Endothelial cell of umbilical vein (primary cell): ENCODE data around the gene MAP2K4. TPM values are rescaled to one million over a fixed set of nuclear protein-coding genes. Genes with fewer than 3 reads are reported as not detected.

Experiments
- BruUV-seq: library from RNA; stranded (reverse); fragments of 400-500 nt; replicated peaks from 2 replicates; lab custom pipeline; 2021; lab: Mats Ljungman, UMichigan
- CTCF ChIA-PET: fragments of 300-600, 350-600 bp; sonication (Branson Sonifier 250); formaldehyde crosslinking; loops from one replicate; lab custom pipeline; 2021; ENCODE audit warnings: antibody characterized with exemption, inconsistent platforms; lab: Charles Lee
- POLR2A ChIA-PET: fragments of 300-600, 350-600 bp; sonication (Branson Sonifier 250); formaldehyde crosslinking; loops from one replicate; lab custom pipeline; 2021; ENCODE audit warnings: antibody characterized with exemption, inconsistent platforms; lab: Charles Lee
- DNase-seq: peaks from one replicate; pipeline ENCODE4 v3.0.0-alpha.2; 2011; ENCODE audit warnings: low read depth, low spot score
- FAIRE-seq: peaks from 2 replicates; lab custom pipeline; 2011; peaks lifted over from hg19 to GRCh38; lab: Jason Lieb, UNC
- H2AFZ ChIP-seq: 2 replicates; pipeline ENCODE4 v1.6.0; 2012; ENCODE audit warnings: low read depth, low read length, control low read depth, inconsistent platforms
- H3K27ac ChIP-seq: 2 replicates; pipeline ENCODE4 v1.5.1; 2011; ENCODE audit warnings: low read depth, mild to moderate bottlenecking, control low read depth, low read length, moderate library complexity; ENCODE audit not compliant: insufficient read depth
- H3K27me3 ChIP-seq, 2 experiments: 2 replicates each; pipeline versions ENCODE4 v1.6.0 to v1.6.1; 2011; ENCODE audit warnings: low read length in 2 of 2, mixed read lengths in 1 of 2; ENCODE audit not compliant: control insufficient read depth in 2 of 2, insufficient read depth in 2 of 2
- H3K36me3 ChIP-seq, 2 experiments: 2 replicates in 1 of 2; 3 replicates in 1 of 2; pipeline ENCODE4 v1.5.1; 2011; ENCODE audit warnings: low read length in 2 of 2, mild to moderate bottlenecking in 1 of 2, moderate library complexity in 1 of 2; ENCODE audit not compliant: control insufficient read depth in 2 of 2, insufficient read depth in 2 of 2; ENCODE audit errors: extremely low read depth in 1 of 2
- H3K4me1 ChIP-seq: 3 replicates; pipeline ENCODE4 v1.5.1; 2011; ENCODE audit warnings: mild to moderate bottlenecking, low read length; ENCODE audit not compliant: control insufficient read depth, insufficient read depth; ENCODE audit errors: extremely low read depth
- H3K4me2 ChIP-seq: 2 replicates; pipeline ENCODE4 v1.6.1; 2011; ENCODE audit warnings: low read length, control low read depth, mixed read lengths; ENCODE audit not compliant: insufficient read depth
- H3K4me3 ChIP-seq, 3 experiments: fragments of 200-600 bp in 1 of 3; sonication (generic), shearing (Covaris generic) in 1 of 3; replicated peaks in 1 of 3; 2 replicates each; pipeline ENCODE4 v1.5.1; 2011 to 2016; ENCODE audit warnings: control low read depth in 3 of 3, low read length in 3 of 3, mild to moderate bottlenecking in 2 of 3, inconsistent platforms in 1 of 3, low read depth in 1 of 3, moderate library complexity in 1 of 3; ENCODE audit not compliant: insufficient read depth in 1 of 3
- H3K79me2 ChIP-seq: 2 replicates; pipeline ENCODE4 v1.6.0; 2012; ENCODE audit warnings: low read length, inconsistent platforms; ENCODE audit not compliant: control insufficient read depth, insufficient read depth
- H3K9ac ChIP-seq: replicated peaks from 2 replicates; pipeline ENCODE3; 2011; ENCODE audit warnings: low read length, control low read depth; ENCODE audit not compliant: insufficient read depth; ENCODE audit errors: extremely low read depth
- H3K9me1 ChIP-seq: replicated peaks from 3 replicates; pipeline ENCODE4 v1.6.0; 2011; ENCODE audit warnings: mild to moderate bottlenecking, low read length; ENCODE audit not compliant: control insufficient read depth, insufficient read depth; ENCODE audit errors: extremely low read depth
- H3K9me3 ChIP-seq: replicated peaks from 2 replicates; pipeline ENCODE4 v1.5.1; 2012; ENCODE audit warnings: low read length, inconsistent platforms; ENCODE audit not compliant: control insufficient read depth, insufficient read depth
- H4K20me1 ChIP-seq: replicated peaks from 2 replicates; pipeline ENCODE3; 2011; ENCODE audit warnings: mild to moderate bottlenecking, low read length; ENCODE audit not compliant: control insufficient read depth, insufficient read depth; ENCODE audit errors: extremely low read depth
- CTCF ChIP-seq, 2 donors: IDR thresholded peaks; 1 replicate in 1 of 2; 2 replicates in 1 of 2; pipeline ENCODE4 v1.5.1; 2011; ENCODE audit warnings: low read length in 2 of 2, mild to moderate bottlenecking in 2 of 2, moderate library complexity in 2 of 2, control low read depth in 1 of 2, inconsistent platforms in 1 of 2, low read depth in 1 of 2; ENCODE audit not compliant: insufficient read depth in 1 of 2; ENCODE audit errors: extremely low read depth in 1 of 2
- EZH2 ChIP-seq: IDR thresholded peaks from 2 replicates; pipeline ENCODE4 v1.6.1; 2012; ENCODE audit warnings: borderline replicate concordance, low read depth, mild to moderate bottlenecking, moderate library complexity, low read length, inconsistent platforms; ENCODE audit not compliant: severe bottlenecking
- FOS ChIP-seq: IDR thresholded peaks from 2 replicates; pipeline ENCODE4 v1.6.1; 2011; ENCODE audit warnings: mild to moderate bottlenecking, low read length, moderate library complexity, borderline replicate concordance; ENCODE audit not compliant: insufficient read depth
- GATA2 ChIP-seq: IDR thresholded peaks from 2 replicates; pipeline ENCODE4 v1.7.0; 2011; ENCODE audit warnings: low read depth, mild to moderate bottlenecking, moderate library complexity, mixed read lengths, low read length; ENCODE audit not compliant: insufficient read length, insufficient read depth
- JUN ChIP-seq: IDR thresholded peaks from 2 replicates; pipeline ENCODE4 v1.6.1; 2011; ENCODE audit warnings: borderline replicate concordance, low read depth; ENCODE audit not compliant: insufficient read length, insufficient read depth
- MAX ChIP-seq: IDR thresholded peaks from 2 replicates; pipeline ENCODE4 v1.6.1; 2011; ENCODE audit not compliant: insufficient read depth, insufficient read length
- MYC ChIP-seq: IDR thresholded peaks from one replicate; pipeline ENCODE4 v1.6.1; 2011; ENCODE audit warnings: mild to moderate bottlenecking, low read depth, low read length
- POLR2A ChIP-seq: IDR thresholded peaks from 2 replicates; pipeline ENCODE4 v1.6.1; 2012; ENCODE audit warnings: low read depth, mild to moderate bottlenecking, control low read depth, low read length
- POLR2AphosphoS5 ChIP-seq: IDR thresholded peaks from 2 replicates; pipeline ENCODE4 v1.6.1; 2012; ENCODE audit warnings: low read depth, mild to moderate bottlenecking, control low read depth, low read length, moderate library complexity; ENCODE audit not compliant: insufficient read depth
- dilution Hi-C: fragments of 300-500 bp; cut with MboI; formaldehyde crosslinking; loops from one replicate; pipeline ENCODE4 v1.15.0; 2019; ENCODE audit warnings: low sequenced_read_pairs; ENCODE audit not compliant: extremely low pct_ligation_motif_present
- intact Hi-C: fragments of 100-400 bp; cut with micrococcal nuclease; formaldehyde crosslinking; loops from one replicate; pipeline ENCODE4 v1.10.0; 2022
- polyA plus RNA-seq, 4 experiments: library from polyadenylated mRNA; depleted of rRNA in 3 of 4; stranded (reverse) in 3 of 4; unstranded in 1 of 4; fragments of >200 nt; gene quantifications; 2 replicates each; pipeline versions ENCODE4 v1.2.1 to v1.2.3, GENCODE V29; 2011 to 2012; ENCODE audit warnings: missing spikeins in 1 of 4
- total RNA-seq: library from RNA; stranded (reverse); gene quantifications from 2 replicates; pipeline ENCODE4 v1.2.3, GENCODE V29; 2021

MAP2K4 gene
- total and polyA plus RNA-seq, 2 donors (not counting 3 experiments of a cell fraction or from before 2014, with no cell fraction given): 8.6 to 17.5 TPM

- Histone ChIP-seq H3K79me2 (no peaks in the 10 kb centered on the region), H3K27ac (no peak overlapping the region), H3K9me1 (no peaks in the 10 kb centered on the region), H3K4me1 (no peaks in the 10 kb centered on the region), H3K9ac (no peak overlapping the region), H3K9me3 (no peaks in the 10 kb centered on the region), H3K4me3 (no peak overlapping the region), H2AFZ (no peak overlapping the region), H4K20me1 (no peaks in the 10 kb centered on the region), H3K27me3 (no peaks in the 10 kb centered on the region), H3K36me3 (no peaks in the 10 kb centered on the region), H3K4me2 (no peak overlapping the region)
- intact Hi-C loops: no loop called here
- DNase-seq (no peak), FAIRE-seq (no peak)
- no peak for TF ChIP-seq MAX
- TF ChIP-seq EZH2: no peak
- no peak for TF ChIP-seq JUN
- no peak for TF ChIP-seq POLR2A
- TF ChIP-seq FOS: no peak
- TF ChIP-seq POLR2AphosphoS5: no peak
- TF ChIP-seq MYC: no peak
- no peak for TF ChIP-seq GATA2
- no peak for TF ChIP-seq CTCF (IDR thresholded peaks at IDR 0.05; ENCODE audit: extremely low read depth in 1 of 2, insufficient read depth in 1 of 2, low read depth in 1 of 2, low read length in 2 of 2)
- dilution Hi-C loops: no loop called here
- POLR2A ChIA-PET: no interaction called here
- BruUV-seq: no TSS peak
- CTCF ChIA-PET: no interaction called here
Measured at GRCh38 chr17:12133183-12133582, 112.5 kb downstream of the MAP2K4 start.
